ENCODE measurements around the gene SELENOO. TPM values are rescaled to one million over a fixed set of nuclear protein-coding genes. Genes with fewer than 3 reads are reported as not detected.

SELENOO gene
- total and polyA plus RNA-seq, 2 of the 13 experiments (the other 11 are each of a cell fraction or from before 2014, with no cell fraction given) = 14.4 to 19.0 TPM

DNA sequence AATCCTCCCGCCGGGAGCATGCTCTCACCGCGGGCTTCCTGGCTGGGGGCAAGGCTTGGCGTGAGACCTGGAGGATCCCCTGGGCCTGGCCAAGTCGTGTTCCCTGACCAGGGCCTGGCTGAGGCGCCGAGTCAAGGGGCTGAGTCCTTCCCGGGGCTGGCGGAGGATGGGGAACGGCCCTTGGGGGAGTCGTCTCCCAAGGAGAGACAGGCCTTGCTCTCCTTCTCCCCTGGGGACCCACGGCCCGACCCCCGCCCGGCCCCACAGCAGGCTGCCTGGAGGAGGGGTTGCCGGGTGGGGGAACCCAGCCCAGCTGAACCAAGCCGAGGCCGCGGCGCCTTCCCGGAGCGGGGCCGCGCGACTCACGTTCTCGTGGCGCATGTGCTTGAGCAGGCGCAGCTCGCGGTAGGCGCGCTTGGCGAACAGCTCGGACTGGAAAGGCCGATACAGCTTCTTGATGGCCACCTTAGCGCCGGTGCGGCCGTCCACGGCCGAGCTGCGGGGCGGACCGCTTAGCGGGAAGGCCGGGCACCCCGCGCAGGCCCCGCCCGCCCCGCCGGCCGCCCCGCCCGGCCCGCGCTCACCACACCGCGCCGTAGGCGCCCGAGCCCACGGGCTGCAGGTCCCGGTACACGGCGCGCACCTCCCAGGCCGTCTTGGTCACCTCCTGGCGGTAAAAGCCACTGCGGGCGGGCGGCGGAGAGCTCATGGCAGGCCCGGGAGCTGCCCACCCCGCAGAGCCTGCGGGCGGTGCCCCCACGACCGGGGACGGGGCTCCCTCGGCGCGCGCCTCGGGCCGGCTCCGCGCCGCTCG is 60.2 kb downstream of the SELENOO start (continued):
- TF ChIP-seq, protein P1, sequence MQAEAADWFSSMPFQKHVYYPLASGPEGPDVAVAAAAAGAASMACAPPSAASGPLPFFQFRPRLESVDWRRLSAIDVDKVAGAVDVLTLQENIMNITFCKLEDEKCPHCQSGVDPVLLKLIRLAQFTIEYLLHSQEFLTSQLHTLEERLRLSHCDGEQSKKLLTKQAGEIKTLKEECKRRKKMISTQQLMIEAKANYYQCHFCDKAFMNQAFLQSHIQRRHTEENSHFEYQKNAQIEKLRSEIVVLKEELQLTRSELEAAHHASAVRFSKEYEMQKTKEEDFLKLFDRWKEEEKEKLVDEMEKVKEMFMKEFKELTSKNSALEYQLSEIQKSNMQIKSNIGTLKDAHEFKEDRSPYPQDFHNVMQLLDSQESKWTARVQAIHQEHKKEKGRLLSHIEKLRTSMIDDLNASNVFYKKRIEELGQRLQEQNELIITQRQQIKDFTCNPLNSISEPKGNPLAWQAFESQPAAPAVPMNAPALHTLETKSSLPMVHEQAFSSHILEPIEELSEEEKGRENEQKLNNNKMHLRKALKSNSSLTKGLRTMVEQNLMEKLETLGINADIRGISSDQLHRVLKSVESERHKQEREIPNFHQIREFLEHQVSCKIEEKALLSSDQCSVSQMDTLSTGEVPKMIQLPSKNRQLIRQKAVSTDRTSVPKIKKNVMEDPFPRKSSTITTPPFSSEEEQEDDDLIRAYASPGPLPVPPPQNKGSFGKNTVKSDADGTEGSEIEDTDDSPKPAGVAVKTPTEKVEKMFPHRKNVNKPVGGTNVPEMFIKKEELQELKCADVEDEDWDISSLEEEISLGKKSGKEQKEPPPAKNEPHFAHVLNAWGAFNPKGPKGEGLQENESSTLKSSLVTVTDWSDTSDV (CRISPR knock-in tag; IDR thresholded peaks at IDR 0.05) = peak; percentile 53; the same call in 1 of the 2 replicates
- TF ChIP-seq CCDC6 (CRISPR knock-in tag; IDR thresholded peaks at IDR 0.05) (peak; percentile 43; the same call in 1 of the 2 replicates), ZFP36L1 (CRISPR knock-in tag; IDR thresholded peaks at IDR 0.05) (no peak), NCOA5 (CRISPR knock-in tag; IDR thresholded peaks at IDR 0.05) (no peak), ZNF891 (CRISPR knock-in tag; IDR thresholded peaks at IDR 0.05) (peak; percentile 61; the same call in 1 of the 2 replicates), PAX8 (CRISPR knock-in tag; IDR thresholded peaks at IDR 0.05; ENCODE audit: borderline replicate concordance) (no peak), NR1H2 (CRISPR knock-in tag; IDR thresholded peaks at IDR 0.05; ENCODE audit: borderline replicate concordance, low read depth) (no peak), ZNF121 (CRISPR knock-in tag; IDR thresholded peaks at IDR 0.05) (no peak), KLF6 (CRISPR knock-in tag; IDR thresholded peaks at IDR 0.05) (no peak), JUN (CRISPR knock-in tag; IDR thresholded peaks at IDR 0.05) (no peak), ZNF580 (CRISPR knock-in tag; IDR thresholded peaks at IDR 0.05; ENCODE audit: borderline replicate concordance, low read depth) (no peak), PRMT3 (CRISPR knock-in tag; IDR thresholded peaks at IDR 0.05; ENCODE audit: borderline replicate concordance, low read depth) (no peak), CBX5 (CRISPR knock-in tag; IDR thresholded peaks at IDR 0.05; ENCODE audit: borderline replicate concordance) (no peak), ETV5 (CRISPR knock-in tag; IDR thresholded peaks at IDR 0.05; ENCODE audit: borderline replicate concordance) (0 out of 2 replicates have a peak, but pooled peaks have one; percentile 14), MXD3 (CRISPR knock-in tag; IDR thresholded peaks at IDR 0.05) (peak; percentile 80), NFE2 (CRISPR knock-in tag; IDR thresholded peaks at IDR 0.05) (no peak), ZNF652 (CRISPR knock-in tag; IDR thresholded peaks at IDR 0.05; ENCODE audit: borderline replicate concordance, low read depth) (no peak), ZKSCAN8 (CRISPR knock-in tag; IDR thresholded peaks at IDR 0.05; ENCODE audit: borderline replicate concordance) (no peak), RORA (CRISPR knock-in tag; IDR thresholded peaks at IDR 0.05) (no peak), ZNF598 (CRISPR knock-in tag; IDR thresholded peaks at IDR 0.05; ENCODE audit: borderline replicate concordance) (no peak; the same call in 1 of the 2 replicates)
- TF ChIP-seq, protein P2, sequence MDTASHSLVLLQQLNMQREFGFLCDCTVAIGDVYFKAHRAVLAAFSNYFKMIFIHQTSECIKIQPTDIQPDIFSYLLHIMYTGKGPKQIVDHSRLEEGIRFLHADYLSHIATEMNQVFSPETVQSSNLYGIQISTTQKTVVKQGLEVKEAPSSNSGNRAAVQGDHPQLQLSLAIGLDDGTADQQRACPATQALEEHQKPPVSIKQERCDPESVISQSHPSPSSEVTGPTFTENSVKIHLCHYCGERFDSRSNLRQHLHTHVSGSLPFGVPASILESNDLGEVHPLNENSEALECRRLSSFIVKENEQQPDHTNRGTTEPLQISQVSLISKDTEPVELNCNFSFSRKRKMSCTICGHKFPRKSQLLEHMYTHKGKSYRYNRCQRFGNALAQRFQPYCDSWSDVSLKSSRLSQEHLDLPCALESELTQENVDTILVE (CRISPR knock-in tag; IDR thresholded peaks at IDR 0.05) = no peak

Measured in HepG2 (cell line).